8988T (cell line): ENCODE data around the gene UBE2V1.
"Not testable (repeated sequence)": the region's sequence is repeated elsewhere in the genome, so short reads cannot be mapped to it uniquely, and the experiment has no call there.

ENCODE experiments used
- DNase-seq: peaks from one replicate; pipeline ENCODE4 v3.0.0; 2011

The UBE2V1 gene

GRCh38 chr20:50112512-50113419, at the start of gene UBE2V1:
Gene UBE2V1 (minus strand): TSS chr20:50113150. CDS start chr20:50113128, 22 bp downstream.
- DNase-seq, result peak; percentile 89

GRCh38 chr20:50161494-50161893, 48.5 kb upstream of the UBE2V1 start:
- not testable (repeated sequence) for DNase-seq

- DNase-seq, result peak; percentile 99
These were observed 40.8 kb upstream of the UBE2V1 start, which contains the start of gene PEDS1 for GRCh38 chr20:50153500-50154377. Gene PEDS1 (minus strand): TSS chr20:50153723. CDS start chr20:50153637, 86 bp downstream.

GRCh38 chr20:50153153-50153499, 40.2 kb upstream of the UBE2V1 start:
- DNase-seq, result no peak

GRCh38 chr20:50152394-50153152, 39.6 kb upstream of the UBE2V1 start:
- no peak for DNase-seq

- DNase-seq, result no peak
These were observed 38.2 kb upstream of the UBE2V1 start for GRCh38 chr20:50151034-50151743.

- DNase-seq, result no peak
These were observed 36.7 kb upstream of the UBE2V1 start for GRCh38 chr20:50149481-50150254.

- no peak for DNase-seq
These were observed 34.0 kb upstream of the UBE2V1 start for GRCh38 chr20:50146732-50147662.

- DNase-seq, result no peak
These were observed 33.3 kb upstream of the UBE2V1 start for GRCh38 chr20:50146214-50146613.

- no peak for DNase-seq
These were observed 32.6 kb upstream of the UBE2V1 start for GRCh38 chr20:50145566-50145965.

GRCh38 chr20:50144362-50144761, 31.4 kb upstream of the UBE2V1 start:
- DNase-seq, result no peak

GRCh38 chr20:50142812-50143211, 29.9 kb upstream of the UBE2V1 start:
- no peak for DNase-seq

GRCh38 chr20:50141811-50142561, 29.0 kb upstream of the UBE2V1 start:
- DNase-seq, result no peak

GRCh38 chr20:50141018-50141675, 28.2 kb upstream of the UBE2V1 start:
- DNase-seq, result no peak

GRCh38 chr20:50140339-50140859, 27.4 kb upstream of the UBE2V1 start:
- no peak for DNase-seq

- DNase-seq, result no peak
These were observed 25.8 kb upstream of the UBE2V1 start for GRCh38 chr20:50138479-50139393.

- no peak for DNase-seq
These were observed 25.1 kb upstream of the UBE2V1 start for GRCh38 chr20:50138120-50138478.

- not testable (repeated sequence) for DNase-seq
These were observed 24.8 kb upstream of the UBE2V1 start for GRCh38 chr20:50137702-50138101.
